Stimulated activated CD4-positive, alpha-beta T cell treated with anti-CD3 and anti-CD28 coated beads, Interleukin-1b, Interleukin-23, amount 100 ng/mL, for 1 hour (primary cell): ENCODE measurements around the gene STH.

ENCODE experiments used
- DNase-seq, 2 donors: peaks; one replicate each; pipeline ENCODE4 v3.0.0-alpha.2; 2020; ENCODE audit warnings: low read depth in 2 of 2

Gene STH

GRCh38 chr17:46027048-46027975 lies 28.3 kb downstream of the STH start:
- DNase-seq = no peak

GRCh38 chr17:46027976-46028325 lies 28.9 kb downstream of the STH start:
- no peak for DNase-seq

- no peak for DNase-seq
Observed at GRCh38 chr17:46028374-46028773, 29.3 kb downstream of the STH start.

GRCh38 chr17:46028981-46029565 lies 30.0 kb downstream of the STH start:
- no peak for DNase-seq

GRCh38 chr17:46029627-46030026 lies 30.6 kb downstream of the STH start:
- no peak for DNase-seq

GRCh38 chr17:46030752-46031151 lies 31.7 kb downstream of the STH start:
- DNase-seq = no peak

- no peak for DNase-seq
Observed at GRCh38 chr17:46031440-46031839, 32.4 kb downstream of the STH start.

GRCh38 chr17:46031920-46032319 lies 32.9 kb downstream of the STH start:
- DNase-seq = no peak

GRCh38 chr17:46032909-46033308 lies 33.9 kb downstream of the STH start:
- DNase-seq = no peak

- DNase-seq = no peak
Observed at GRCh38 chr17:46033392-46033791, 34.3 kb downstream of the STH start.

GRCh38 chr17:46035112-46035818 lies 36.2 kb downstream of the STH start:
- DNase-seq = no peak

- DNase-seq = no peak
Observed at GRCh38 chr17:46036491-46036890, 37.4 kb downstream of the STH start.

- no peak for DNase-seq
Observed at GRCh38 chr17:46037722-46038255, 38.7 kb downstream of the STH start.

GRCh38 chr17:46038414-46038813 lies 39.4 kb downstream of the STH start:
- DNase-seq = no peak

- DNase-seq = no peak
Observed at GRCh38 chr17:46038937-46039336, 39.9 kb downstream of the STH start.

- no peak for DNase-seq
Observed at GRCh38 chr17:46039592-46040186, 40.6 kb downstream of the STH start.

GRCh38 chr17:46042246-46042645 lies 43.2 kb downstream of the STH start:
- DNase-seq = no peak

GRCh38 chr17:46042925-46043324 lies 43.9 kb downstream of the STH start:
- no peak for DNase-seq

GRCh38 chr17:46043606-46044005 lies 44.6 kb downstream of the STH start:
- no peak for DNase-seq

GRCh38 chr17:46044286-46044928 lies 45.4 kb downstream of the STH start:
- peak in 1 of 2 donors; percentile 18 for DNase-seq

GRCh38 chr17:46044989-46045388 lies 45.9 kb downstream of the STH start:
- no peak for DNase-seq

GRCh38 chr17:46045639-46046038 lies 46.6 kb downstream of the STH start:
- no peak for DNase-seq
